ENCODE data around the gene ACSL3.

DNA sequence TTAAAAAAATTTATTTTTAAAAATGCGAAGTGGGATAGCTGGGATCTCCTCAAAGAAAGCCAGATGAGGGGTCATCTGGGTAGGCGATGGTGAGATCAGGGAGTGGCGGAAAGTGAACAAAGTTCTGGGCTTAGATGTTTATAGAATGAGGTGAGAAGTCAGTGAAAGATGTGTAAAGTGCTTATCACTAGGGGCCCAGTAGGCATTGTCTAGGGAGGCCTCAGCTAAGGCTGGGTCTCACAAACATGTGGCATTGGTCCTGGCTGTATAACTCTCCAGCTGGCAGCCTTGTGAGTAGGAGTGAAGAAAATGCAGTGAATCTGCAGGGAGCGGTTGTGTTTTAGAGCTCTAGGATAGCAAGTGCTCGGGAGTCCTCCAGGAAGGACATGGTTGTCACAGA lies 10.5 kb downstream of the ACSL3 start:
- TF ChIP-seq, protein P1, sequence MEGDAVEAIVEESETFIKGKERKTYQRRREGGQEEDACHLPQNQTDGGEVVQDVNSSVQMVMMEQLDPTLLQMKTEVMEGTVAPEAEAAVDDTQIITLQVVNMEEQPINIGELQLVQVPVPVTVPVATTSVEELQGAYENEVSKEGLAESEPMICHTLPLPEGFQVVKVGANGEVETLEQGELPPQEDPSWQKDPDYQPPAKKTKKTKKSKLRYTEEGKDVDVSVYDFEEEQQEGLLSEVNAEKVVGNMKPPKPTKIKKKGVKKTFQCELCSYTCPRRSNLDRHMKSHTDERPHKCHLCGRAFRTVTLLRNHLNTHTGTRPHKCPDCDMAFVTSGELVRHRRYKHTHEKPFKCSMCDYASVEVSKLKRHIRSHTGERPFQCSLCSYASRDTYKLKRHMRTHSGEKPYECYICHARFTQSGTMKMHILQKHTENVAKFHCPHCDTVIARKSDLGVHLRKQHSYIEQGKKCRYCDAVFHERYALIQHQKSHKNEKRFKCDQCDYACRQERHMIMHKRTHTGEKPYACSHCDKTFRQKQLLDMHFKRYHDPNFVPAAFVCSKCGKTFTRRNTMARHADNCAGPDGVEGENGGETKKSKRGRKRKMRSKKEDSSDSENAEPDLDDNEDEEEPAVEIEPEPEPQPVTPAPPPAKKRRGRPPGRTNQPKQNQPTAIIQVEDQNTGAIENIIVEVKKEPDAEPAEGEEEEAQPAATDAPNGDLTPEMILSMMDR (IDR thresholded peaks at IDR 0.05; ENCODE audit: low read length), result no peak
- no peak for TF ChIP-seq EZH2 (IDR thresholded peaks at IDR 0.05; ENCODE audit: borderline replicate concordance, low read length)
